ENCODE results near the gene MMP24. TPM values are rescaled to one million over a fixed set of nuclear protein-coding genes. Genes with fewer than 3 reads are reported as not detected.

Gene MMP24
- total and polyA plus RNA-seq, 2 of the 13 experiments (the other 11 are each of a cell fraction or from before 2014, with no cell fraction given), result 0.29 to 0.35 TPM

DNA sequence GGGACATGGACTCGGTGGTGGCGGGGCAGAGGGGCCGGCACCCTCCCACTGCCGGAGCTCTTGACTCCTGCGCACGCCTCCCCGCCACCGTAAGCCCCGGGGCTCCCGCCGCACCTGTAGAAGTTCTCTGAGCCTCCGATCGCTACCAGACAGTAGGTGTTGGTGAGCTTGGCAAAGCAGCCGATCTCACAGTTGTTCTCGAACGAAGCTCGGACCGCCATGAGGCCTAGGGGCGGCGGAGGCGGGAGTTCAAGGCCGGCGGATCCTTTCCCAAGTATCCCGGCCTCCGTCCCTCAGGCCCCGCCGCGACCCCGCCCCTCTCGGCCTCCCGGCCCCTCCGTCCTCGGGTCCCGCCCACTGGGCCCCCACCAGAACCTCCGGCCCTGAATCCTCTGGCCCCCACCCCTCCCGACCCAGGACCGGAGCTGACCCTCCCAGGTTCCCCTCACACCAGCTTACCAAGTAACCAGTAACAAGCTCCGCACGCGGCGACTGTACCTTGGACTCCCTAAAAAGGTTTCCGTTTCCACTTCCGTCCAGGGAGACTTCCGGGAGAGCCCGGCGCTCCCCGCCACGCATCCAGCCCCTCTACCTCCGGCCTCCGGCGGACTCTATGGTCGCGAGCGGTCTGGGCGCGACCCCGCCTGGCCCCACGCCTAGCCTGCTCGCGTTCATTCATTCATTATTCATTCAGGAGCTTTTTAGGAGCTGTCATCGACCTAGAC, 57.9 kb downstream of the MMP24 start, which contains the start of gene EIF6 (continued):
- peak; percentile 93 for TF ChIP-seq GATAD1 (CRISPR knock-in tag; IDR thresholded peaks at IDR 0.05)
- TF ChIP-seq GPN1 (CRISPR knock-in tag; IDR thresholded peaks at IDR 0.05; ENCODE audit: borderline replicate concordance), result no peak
- TF ChIP-seq, protein P1, sequence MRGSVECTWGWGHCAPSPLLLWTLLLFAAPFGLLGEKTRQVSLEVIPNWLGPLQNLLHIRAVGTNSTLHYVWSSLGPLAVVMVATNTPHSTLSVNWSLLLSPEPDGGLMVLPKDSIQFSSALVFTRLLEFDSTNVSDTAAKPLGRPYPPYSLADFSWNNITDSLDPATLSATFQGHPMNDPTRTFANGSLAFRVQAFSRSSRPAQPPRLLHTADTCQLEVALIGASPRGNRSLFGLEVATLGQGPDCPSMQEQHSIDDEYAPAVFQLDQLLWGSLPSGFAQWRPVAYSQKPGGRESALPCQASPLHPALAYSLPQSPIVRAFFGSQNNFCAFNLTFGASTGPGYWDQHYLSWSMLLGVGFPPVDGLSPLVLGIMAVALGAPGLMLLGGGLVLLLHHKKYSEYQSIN (CRISPR knock-in tag; IDR thresholded peaks at IDR 0.05; ENCODE audit: borderline replicate concordance), result no peak
- TF ChIP-seq KDM2A (CRISPR knock-in tag; IDR thresholded peaks at IDR 0.05; ENCODE audit: borderline replicate concordance, low read depth), result peak; percentile 97
- TF ChIP-seq PHF8 (CRISPR knock-in tag; IDR thresholded peaks at IDR 0.05), result peak; percentile 96
- TF ChIP-seq, protein P2, sequence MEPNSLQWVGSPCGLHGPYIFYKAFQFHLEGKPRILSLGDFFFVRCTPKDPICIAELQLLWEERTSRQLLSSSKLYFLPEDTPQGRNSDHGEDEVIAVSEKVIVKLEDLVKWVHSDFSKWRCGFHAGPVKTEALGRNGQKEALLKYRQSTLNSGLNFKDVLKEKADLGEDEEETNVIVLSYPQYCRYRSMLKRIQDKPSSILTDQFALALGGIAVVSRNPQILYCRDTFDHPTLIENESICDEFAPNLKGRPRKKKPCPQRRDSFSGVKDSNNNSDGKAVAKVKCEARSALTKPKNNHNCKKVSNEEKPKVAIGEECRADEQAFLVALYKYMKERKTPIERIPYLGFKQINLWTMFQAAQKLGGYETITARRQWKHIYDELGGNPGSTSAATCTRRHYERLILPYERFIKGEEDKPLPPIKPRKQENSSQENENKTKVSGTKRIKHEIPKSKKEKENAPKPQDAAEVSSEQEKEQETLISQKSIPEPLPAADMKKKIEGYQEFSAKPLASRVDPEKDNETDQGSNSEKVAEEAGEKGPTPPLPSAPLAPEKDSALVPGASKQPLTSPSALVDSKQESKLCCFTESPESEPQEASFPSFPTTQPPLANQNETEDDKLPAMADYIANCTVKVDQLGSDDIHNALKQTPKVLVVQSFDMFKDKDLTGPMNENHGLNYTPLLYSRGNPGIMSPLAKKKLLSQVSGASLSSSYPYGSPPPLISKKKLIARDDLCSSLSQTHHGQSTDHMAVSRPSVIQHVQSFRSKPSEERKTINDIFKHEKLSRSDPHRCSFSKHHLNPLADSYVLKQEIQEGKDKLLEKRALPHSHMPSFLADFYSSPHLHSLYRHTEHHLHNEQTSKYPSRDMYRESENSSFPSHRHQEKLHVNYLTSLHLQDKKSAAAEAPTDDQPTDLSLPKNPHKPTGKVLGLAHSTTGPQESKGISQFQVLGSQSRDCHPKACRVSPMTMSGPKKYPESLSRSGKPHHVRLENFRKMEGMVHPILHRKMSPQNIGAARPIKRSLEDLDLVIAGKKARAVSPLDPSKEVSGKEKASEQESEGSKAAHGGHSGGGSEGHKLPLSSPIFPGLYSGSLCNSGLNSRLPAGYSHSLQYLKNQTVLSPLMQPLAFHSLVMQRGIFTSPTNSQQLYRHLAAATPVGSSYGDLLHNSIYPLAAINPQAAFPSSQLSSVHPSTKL (CRISPR knock-in tag; IDR thresholded peaks at IDR 0.05), result peak; percentile 41
- no peak; the same call in 1 of the 2 replicates for TF ChIP-seq ZNF484 (CRISPR knock-in tag; IDR thresholded peaks at IDR 0.05; ENCODE audit: borderline replicate concordance, low read depth)
- TF ChIP-seq, protein P3, sequence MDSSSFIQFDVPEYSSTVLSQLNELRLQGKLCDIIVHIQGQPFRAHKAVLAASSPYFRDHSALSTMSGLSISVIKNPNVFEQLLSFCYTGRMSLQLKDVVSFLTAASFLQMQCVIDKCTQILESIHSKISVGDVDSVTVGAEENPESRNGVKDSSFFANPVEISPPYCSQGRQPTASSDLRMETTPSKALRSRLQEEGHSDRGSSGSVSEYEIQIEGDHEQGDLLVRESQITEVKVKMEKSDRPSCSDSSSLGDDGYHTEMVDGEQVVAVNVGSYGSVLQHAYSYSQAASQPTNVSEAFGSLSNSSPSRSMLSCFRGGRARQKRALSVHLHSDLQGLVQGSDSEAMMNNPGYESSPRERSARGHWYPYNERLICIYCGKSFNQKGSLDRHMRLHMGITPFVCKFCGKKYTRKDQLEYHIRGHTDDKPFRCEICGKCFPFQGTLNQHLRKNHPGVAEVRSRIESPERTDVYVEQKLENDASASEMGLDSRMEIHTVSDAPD (CRISPR knock-in tag; IDR thresholded peaks at IDR 0.05), result no peak; the same call in 1 of the 2 replicates
- TF ChIP-seq, protein P4, sequence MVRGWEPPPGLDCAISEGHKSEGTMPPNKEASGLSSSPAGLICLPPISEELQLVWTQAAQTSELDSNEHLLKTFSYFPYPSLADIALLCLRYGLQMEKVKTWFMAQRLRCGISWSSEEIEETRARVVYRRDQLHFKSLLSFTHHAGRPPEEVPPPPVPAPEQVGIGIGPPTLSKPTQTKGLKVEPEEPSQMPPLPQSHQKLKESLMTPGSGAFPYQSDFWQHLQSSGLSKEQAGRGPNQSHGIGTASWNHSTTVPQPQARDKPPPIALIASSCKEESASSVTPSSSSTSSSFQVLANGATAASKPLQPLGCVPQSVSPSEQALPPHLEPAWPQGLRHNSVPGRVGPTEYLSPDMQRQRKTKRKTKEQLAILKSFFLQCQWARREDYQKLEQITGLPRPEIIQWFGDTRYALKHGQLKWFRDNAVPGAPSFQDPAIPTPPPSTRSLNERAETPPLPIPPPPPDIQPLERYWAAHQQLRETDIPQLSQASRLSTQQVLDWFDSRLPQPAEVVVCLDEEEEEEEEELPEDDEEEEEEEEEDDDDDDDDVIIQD (CRISPR knock-in tag; IDR thresholded peaks at IDR 0.05; ENCODE audit: low read depth), result 0 out of 2 replicates have a peak, but pooled peaks have one; percentile 49
- TF ChIP-seq, protein P5, sequence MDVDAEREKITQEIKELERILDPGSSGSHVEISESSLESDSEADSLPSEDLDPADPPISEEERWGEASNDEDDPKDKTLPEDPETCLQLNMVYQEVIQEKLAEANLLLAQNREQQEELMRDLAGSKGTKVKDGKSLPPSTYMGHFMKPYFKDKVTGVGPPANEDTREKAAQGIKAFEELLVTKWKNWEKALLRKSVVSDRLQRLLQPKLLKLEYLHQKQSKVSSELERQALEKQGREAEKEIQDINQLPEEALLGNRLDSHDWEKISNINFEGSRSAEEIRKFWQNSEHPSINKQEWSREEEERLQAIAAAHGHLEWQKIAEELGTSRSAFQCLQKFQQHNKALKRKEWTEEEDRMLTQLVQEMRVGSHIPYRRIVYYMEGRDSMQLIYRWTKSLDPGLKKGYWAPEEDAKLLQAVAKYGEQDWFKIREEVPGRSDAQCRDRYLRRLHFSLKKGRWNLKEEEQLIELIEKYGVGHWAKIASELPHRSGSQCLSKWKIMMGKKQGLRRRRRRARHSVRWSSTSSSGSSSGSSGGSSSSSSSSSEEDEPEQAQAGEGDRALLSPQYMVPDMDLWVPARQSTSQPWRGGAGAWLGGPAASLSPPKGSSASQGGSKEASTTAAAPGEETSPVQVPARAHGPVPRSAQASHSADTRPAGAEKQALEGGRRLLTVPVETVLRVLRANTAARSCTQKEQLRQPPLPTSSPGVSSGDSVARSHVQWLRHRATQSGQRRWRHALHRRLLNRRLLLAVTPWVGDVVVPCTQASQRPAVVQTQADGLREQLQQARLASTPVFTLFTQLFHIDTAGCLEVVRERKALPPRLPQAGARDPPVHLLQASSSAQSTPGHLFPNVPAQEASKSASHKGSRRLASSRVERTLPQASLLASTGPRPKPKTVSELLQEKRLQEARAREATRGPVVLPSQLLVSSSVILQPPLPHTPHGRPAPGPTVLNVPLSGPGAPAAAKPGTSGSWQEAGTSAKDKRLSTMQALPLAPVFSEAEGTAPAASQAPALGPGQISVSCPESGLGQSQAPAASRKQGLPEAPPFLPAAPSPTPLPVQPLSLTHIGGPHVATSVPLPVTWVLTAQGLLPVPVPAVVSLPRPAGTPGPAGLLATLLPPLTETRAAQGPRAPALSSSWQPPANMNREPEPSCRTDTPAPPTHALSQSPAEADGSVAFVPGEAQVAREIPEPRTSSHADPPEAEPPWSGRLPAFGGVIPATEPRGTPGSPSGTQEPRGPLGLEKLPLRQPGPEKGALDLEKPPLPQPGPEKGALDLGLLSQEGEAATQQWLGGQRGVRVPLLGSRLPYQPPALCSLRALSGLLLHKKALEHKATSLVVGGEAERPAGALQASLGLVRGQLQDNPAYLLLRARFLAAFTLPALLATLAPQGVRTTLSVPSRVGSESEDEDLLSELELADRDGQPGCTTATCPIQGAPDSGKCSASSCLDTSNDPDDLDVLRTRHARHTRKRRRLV (CRISPR knock-in tag; IDR thresholded peaks at IDR 0.05), result peak; percentile 96
- no peak for TF ChIP-seq ZNF326 (CRISPR knock-in tag; IDR thresholded peaks at IDR 0.05; ENCODE audit: borderline replicate concordance)
- TF ChIP-seq, protein P6, sequence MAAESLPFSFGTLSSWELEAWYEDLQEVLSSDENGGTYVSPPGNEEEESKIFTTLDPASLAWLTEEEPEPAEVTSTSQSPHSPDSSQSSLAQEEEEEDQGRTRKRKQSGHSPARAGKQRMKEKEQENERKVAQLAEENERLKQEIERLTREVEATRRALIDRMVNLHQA (CRISPR knock-in tag; IDR thresholded peaks at IDR 0.05), result no peak
- TF ChIP-seq MTA3 (CRISPR knock-in tag; IDR thresholded peaks at IDR 0.05), result no peak
- no peak; the same call in 1 of the 2 replicates for TF ChIP-seq KLF13 (CRISPR knock-in tag; IDR thresholded peaks at IDR 0.05)

Measured in HepG2 (cell line).